Central memory CD4-positive, alpha-beta T cell (primary cell): Measurements from ENCODE around the gene RMC1.
A peak's percentile ranks its signal among the peaks of the same experiment; 100 is the strongest.
"Not testable (repeated sequence)": the region's sequence is repeated elsewhere in the genome, so short reads cannot be mapped to it uniquely, and the experiment has no call there.

Experiments used
- DNase-seq: peaks from one replicate; pipeline ENCODE4 v3.0.0; 2022

Gene RMC1

GRCh38 chr18:23565916-23566547 lies 62.7 kb downstream of the RMC1 start:
- no peak for DNase-seq

- DNase-seq: no peak
Observed at GRCh38 chr18:23567671-23568070, 64.4 kb downstream of the RMC1 start.

- DNase-seq: no peak
Observed at GRCh38 chr18:23568281-23569138, 65.2 kb downstream of the RMC1 start.

GRCh38 chr18:23569299-23570063 lies 66.2 kb downstream of the RMC1 start:
- DNase-seq: no peak

- DNase-seq: no peak
Observed at GRCh38 chr18:23570912-23571504, 67.7 kb downstream of the RMC1 start.

GRCh38 chr18:23572012-23572411 lies 68.7 kb downstream of the RMC1 start:
- no peak for DNase-seq

GRCh38 chr18:23572570-23572969 lies 69.3 kb downstream of the RMC1 start:
- DNase-seq: no peak

- no peak for DNase-seq
Observed at GRCh38 chr18:23573020-23573419, 69.7 kb downstream of the RMC1 start.

GRCh38 chr18:23573626-23574431 lies 70.5 kb downstream of the RMC1 start:
- peak; percentile 48 for DNase-seq

- no peak for DNase-seq
Observed at GRCh38 chr18:23574611-23575308, 71.4 kb downstream of the RMC1 start.

GRCh38 chr18:23575309-23575651 lies 72.0 kb downstream of the RMC1 start:
- DNase-seq: no peak

GRCh38 chr18:23577521-23577920 lies 74.2 kb downstream of the RMC1 start:
- DNase-seq: not testable (repeated sequence)

- no peak for DNase-seq
Observed at GRCh38 chr18:23578067-23578701, 74.9 kb downstream of the RMC1 start.

- no peak for DNase-seq
Observed at GRCh38 chr18:23578891-23579653, 75.8 kb downstream of the RMC1 start.

GRCh38 chr18:23580677-23581367 lies 77.5 kb downstream of the RMC1 start:
- no peak for DNase-seq
